SHP77 (cell line): ENCODE results near the gene ID2.
"Not testable (repeated sequence)": the region's sequence is repeated elsewhere in the genome, so short reads cannot be mapped to it uniquely, and the experiment has no call there.

Source experiments
- DNase-seq, 2 experiments: peaks; one replicate each; lab custom pipeline; 2025; lab: John Stamatoyannopoulos, UW

Gene ID2

GRCh38 chr2:8684878-8685696 lies 3.2 kb downstream of the ID2 start:
- DNase-seq = peak; percentile 84 to 88

GRCh38 chr2:8685697-8686358 lies 4.0 kb downstream of the ID2 start:
- DNase-seq = peak; percentile 79 to 88

DNA sequence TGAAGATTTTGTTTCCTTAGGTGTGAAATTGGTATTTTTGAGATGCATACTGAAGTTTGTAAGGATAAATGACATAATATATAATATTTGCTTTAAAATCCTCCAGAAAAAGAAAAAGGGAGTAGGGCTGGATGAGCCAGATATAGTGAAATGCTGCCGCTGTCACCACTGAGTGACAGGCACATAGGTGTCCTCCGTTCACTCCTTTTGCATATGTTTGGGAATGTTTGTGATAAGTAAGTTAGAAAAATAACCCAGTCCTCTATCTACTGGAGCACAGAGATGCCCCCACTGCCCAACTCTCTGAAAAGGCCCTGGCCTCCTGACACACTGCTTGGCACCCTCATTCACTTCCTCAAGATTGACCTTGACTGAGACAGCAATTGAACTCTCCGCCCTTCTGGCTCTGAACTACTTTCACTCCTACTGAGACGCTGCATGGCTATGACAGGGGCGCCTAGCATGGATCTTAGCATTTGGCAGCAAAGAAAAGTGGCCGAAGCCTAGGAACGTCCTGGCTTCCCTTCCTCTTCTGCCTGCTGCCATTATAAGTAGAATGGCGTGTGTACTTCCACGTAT lies 10.1 kb downstream of the ID2 start:
- no peak for DNase-seq

DNA sequence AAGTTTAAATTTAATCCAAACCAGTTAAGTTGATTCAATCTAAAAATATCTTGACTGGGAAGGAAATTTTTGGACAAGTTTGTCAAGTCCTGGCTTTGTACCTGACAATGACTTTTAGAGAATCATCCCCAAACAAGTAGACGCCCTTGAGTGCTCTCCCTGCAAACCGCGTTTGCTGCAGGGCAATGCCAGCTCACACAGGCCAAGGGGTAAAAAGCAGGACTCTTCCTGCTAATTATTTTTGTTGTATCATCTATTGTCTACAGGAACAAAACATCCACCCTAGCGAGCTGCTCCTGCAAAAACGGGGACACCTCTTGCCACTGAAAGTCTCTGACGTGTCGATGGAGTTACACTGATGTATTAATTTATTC lies 10.9 kb downstream of the ID2 start:
- DNase-seq = peak in 1 of 2 experiments; percentile 56

DNA sequence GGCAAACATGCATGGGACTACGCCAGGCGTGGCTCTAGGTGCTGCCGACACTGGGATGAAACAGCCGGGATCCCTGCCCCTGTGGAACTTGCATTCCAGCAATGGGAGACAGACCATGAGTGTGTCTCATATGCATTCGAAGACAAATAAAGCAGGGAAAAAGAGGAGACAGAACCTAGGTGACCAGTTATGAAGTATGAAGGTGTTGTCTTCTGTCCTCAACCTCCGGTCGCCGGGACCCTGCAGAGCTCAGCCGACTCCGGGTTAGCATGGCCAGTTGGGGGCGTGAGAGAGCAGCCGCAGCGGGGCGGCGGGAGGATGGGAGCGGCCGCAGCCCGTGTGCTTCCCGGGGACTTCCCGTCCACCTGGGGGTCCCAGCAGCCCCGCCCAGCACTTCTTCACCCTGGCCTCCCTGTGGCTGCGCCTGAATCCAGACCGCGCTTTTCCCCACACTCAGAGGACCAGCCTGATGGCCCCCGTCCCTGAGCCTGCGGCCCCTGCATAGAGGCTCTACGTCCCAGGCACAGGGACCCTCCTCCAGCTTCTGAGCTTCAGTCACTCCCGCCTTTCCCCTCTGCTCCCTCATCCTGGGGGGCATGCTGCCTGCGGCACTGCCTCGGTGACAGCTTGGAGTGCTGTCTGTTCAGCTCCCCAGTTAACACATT lies 11.4 kb downstream of the ID2 start:
- peak; percentile 47 to 71 for DNase-seq

GRCh38 chr2:8694737-8695136 lies 12.9 kb downstream of the ID2 start:
- DNase-seq = no peak

DNA sequence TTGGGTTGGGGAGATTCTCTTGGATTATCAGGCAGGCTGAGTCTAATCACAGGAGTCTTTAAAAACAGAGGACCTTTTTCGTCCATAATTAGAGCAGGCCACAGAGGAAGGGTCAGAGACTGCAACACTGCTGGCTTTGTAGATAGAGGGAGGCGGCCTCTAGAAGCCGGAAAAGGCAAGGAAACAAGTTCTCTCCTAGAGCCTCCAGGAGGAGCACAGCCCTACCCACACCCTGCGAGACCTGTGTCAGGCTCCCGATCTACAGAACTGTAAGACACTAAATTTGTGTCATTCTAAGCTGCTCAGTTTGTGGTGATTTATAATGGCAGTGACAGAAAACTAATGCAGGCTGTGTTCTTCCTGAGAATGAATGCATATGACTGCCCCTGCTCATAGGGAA lies 15.3 kb downstream of the ID2 start:
- DNase-seq = no peak

DNA sequence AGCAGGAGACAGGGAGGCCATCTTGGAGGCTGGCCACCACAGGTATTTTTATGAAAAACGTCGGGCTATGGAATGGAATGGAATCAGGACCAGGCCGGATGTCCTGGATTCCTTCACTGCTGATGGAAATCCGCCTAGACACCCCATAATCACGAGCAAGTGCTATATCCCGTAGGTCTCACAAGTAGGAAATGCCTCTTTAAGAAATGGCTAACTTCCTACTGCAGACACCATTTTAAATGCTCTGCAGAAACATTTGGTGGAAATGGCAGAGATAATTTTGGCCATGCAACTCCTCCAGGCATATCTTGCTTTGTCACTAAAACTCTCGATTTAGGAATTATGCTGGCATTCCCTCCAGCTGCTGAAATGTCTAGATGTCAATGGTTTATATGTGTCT lies 18.0 kb downstream of the ID2 start:
- no peak for DNase-seq

DNA sequence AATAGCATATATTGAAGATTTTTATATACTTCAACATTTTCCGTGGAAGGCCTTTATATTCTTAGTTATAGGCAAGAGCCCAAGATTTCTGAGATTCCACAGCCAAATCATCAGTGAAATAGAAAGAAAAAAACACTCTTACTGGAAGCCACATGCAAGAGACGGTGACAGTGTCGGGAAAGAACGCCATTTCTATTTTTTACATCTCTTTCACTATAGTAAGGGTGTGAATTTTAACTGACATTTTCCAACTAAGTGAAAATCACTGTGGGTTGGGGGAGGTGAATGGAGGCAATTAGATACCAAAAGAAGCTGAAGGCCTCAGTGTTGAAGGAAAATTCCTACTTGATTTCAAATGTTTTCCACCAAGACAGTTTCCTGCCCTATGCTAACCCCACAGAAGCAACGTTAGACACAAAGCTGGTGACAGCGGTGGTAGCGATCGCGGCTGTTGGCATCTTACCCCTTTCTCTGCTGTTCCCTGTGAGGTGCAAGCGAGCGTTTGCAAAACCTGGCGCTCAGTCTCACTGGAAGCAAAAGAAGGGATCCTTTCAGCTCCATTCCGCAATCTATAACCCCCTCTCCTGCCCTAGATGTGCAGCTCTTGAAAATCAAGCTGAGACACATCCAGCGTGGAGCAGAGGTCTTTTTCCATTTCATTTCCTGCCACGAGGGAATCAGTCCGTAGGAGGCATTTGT lies 20.0 kb downstream of the ID2 start:
- no peak for DNase-seq

GRCh38 chr2:8704906-8705305 lies 23.1 kb downstream of the ID2 start:
- no peak for DNase-seq

DNA sequence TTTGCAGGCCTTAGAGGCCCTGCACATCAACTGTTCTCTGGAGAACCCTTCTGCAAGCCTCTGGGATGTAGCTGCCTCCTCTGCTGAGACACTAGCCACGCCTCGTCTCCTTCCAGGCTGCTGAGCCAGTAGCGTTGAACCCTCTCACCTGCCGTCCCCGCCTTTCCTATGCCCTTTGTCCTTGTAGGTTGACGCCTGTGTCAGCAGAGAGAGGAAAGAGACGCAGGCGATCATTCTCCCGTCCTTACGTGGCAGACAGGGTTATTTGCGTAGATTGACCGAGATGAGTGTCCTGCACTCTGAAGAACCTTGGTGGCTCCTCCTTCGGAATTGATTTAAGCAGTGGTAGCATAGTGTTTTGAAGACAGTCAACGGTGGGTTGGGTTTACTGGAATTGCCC lies 27.8 kb downstream of the ID2 start:
- no peak for DNase-seq

DNA sequence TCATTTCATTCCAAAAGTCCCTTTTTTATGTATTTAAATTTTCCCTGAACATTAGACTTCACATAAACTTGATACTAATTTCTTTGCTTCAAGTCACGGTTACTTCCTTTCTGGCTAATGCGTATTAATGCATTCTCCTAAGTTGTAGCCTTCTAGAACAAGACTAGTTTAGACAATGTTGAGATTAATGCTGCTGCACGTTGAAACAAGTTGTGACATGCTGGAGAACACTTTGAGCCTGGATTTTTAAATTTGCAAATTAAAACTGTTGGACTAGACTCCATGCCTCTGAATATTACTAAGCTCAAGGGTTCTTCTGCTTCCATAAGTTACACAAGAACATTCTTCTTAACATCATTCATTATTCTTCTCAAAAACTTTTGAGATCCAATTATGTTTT lies 29.1 kb downstream of the ID2 start:
- DNase-seq = no peak

DNA sequence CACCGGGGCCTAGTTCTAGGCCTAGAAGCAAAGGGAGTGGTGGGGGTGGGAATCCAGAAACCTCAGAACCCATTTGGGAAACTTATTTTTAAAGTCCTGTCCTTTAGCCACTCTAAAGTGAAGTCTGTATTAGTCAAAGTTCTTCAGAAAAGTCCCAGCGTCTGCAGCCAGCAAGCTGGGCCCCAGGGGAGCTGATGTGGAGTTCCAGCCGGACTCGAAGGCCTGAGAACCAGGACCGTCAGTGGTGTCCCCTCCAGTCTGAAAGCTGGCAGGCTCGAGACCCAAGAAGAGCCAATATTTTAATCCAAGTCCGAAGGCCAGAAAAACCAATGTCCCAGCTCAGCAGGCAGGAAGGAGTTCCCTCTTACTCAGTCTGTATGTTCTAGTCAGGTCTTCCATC lies 32.4 kb downstream of the ID2 start:
- no peak for DNase-seq

- DNase-seq = no peak
Measured at GRCh38 chr2:8714971-8715370, 33.1 kb downstream of the ID2 start.

- DNase-seq = no peak
Measured at GRCh38 chr2:8719528-8719927, 37.7 kb downstream of the ID2 start.

- no peak for DNase-seq
Measured at GRCh38 chr2:8720741-8721140, 38.9 kb downstream of the ID2 start.

DNA sequence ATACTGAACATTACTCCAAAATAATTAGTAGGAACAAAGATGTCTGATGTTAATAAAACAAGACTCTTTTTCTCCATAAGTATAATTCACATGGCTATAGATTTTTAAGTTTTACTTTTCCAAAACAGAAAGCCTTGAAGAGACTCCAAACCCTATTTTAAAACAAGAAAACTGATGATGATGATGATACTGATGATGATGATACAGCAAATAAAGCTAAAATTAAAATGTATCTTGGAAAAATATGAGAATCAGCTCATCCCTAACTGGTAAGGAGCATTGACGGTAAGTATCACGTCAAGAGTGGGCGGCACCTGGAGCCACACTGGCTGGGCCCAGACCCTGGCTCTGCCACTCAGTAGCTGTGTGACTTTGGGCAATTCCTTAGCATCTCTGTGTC lies 39.6 kb downstream of the ID2 start:
- DNase-seq = no peak

DNA sequence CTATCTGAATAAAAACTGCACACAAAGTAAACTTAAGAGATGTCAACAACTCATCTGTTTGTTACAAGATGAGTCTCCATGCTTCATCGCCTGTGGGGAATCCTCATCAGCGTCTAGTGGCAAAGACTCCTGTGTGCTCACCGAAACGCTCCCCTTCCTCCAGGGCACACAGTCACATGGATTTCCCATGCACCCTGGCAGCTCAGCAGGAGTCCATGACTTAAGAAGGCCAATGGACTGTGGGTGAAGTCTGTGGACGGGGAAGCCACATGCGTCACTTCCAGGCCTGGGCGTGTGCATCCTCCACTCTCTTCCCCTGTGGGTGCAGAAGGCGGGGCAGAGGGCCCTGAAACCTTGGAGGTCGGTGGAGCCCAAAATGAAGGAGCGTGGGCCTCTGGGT lies 41.1 kb downstream of the ID2 start:
- no peak for DNase-seq

DNA sequence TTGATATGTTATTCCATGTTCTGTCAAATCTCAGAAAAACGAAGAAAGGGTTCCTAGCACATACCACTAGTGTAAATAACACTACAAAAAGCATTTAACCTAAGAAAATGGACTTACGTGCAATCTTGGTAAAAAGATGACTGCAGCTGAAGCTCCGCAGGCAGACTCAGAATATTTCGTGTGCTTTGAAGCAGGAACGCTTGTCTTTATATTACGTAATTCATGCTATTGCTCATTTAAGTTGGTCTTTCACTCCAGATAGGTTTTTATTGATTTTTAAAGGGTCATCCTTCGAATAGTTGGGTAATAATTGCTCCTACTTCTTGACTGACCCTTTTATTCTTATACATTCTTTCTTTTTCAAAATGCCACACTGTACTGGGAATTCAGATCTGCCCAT lies 44.0 kb downstream of the ID2 start:
- DNase-seq = no peak

GRCh38 chr2:8728305-8729015 lies 46.6 kb downstream of the ID2 start:
- DNase-seq = no peak

DNA sequence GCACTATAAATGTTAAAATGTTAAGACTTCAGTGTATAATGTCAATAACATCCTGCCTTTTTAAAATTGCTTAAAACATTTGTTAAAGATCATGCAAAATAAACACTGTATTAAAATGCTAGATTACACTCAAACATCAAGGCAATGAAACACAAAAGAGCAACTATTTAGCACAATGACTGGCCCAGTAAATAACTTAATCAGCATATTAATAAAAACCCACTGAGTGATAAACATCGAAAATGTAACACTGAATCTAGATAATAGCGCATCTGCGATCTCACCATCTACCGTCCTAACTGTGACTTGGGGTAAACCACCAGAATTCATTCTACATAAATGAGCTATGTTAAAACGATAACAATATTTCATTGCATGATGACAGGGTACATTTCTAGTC lies 47.2 kb downstream of the ID2 start:
- DNase-seq = not testable (repeated sequence)

DNA sequence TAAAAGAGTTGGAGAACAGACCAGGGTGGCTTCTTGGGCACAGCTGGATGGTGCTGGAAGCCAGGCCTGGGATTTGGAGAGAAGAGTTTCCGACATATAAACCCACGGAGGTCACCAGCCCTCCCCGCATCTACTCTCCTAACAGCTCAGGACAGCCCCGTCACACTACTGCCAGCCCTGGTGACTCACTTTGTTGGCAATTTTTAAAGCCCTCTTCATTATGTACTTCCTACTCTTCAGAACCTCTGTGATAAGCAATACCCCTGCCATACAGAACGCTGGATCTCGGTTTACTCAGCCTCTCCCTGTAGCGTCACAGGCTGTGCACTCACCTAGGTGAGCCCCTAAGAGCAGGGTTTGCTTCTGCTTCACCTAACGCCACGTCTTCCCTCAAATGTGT lies 48.1 kb downstream of the ID2 start:
- no peak for DNase-seq
